BLaER1 (cell line): ENCODE results near the gene SLC12A7.
"Not testable (repeated sequence)": the region's sequence is repeated elsewhere in the genome, so short reads cannot be mapped to it uniquely, and the experiment has no call there.

Experiments used
- H3K27ac ChIP-seq: shearing (Covaris generic); formaldehyde crosslinking; 2 replicates; pipeline ENCODE4 v1.8.1; 2022
- H3K27me3 ChIP-seq: shearing (Covaris generic); formaldehyde crosslinking; 2 replicates; pipeline ENCODE4 v1.8.1; 2022
- H3K36me3 ChIP-seq: shearing (Covaris generic); formaldehyde crosslinking; 2 replicates; pipeline ENCODE4 v1.8.1; 2022
- H3K4me1 ChIP-seq: shearing (Covaris generic); formaldehyde crosslinking; 2 replicates; pipeline ENCODE4 v1.8.1; 2022
- H3K4me2 ChIP-seq: shearing (Covaris generic); formaldehyde crosslinking; 2 replicates; pipeline ENCODE4 v1.8.1; 2022
- H3K4me3 ChIP-seq: shearing (Covaris generic); formaldehyde crosslinking; 2 replicates; pipeline ENCODE4 v1.8.1; 2022
- H3K9ac ChIP-seq: shearing (Covaris generic); formaldehyde crosslinking; 2 replicates; pipeline ENCODE4 v1.8.1; 2022
- H3K9me3 ChIP-seq: shearing (Covaris generic); formaldehyde crosslinking; 2 replicates; pipeline ENCODE4 v1.8.1; 2022
- H4K20me1 ChIP-seq: shearing (Covaris generic); formaldehyde crosslinking; 2 replicates; pipeline ENCODE4 v1.8.1; 2022
- Cebpa-rat ChIP-seq: shearing (Covaris generic); IDR thresholded peaks from 2 replicates; pipeline ENCODE4 v1.8.1; 2022

Gene SLC12A7

GRCh38 chr5:1100664-1101574 lies 10.9 kb downstream of the SLC12A7 start:
- no peak for TF ChIP-seq Cebpa-rat
- Histone ChIP-seq H3K27me3 (peaks cover 65% of the 10 kb centered on the region), H3K27ac (no peak overlapping the region), H3K4me2 (peak overlapping the region; percentile 94), H3K9ac (no peak overlapping the region), H3K4me1 (peaks cover 88% of the 10 kb centered on the region), H3K9me3 (no peaks in the 10 kb centered on the region), H3K4me3 (no peak overlapping the region), H3K36me3 (peaks cover under 1% of the 10 kb centered on the region; the same call in 1 of the 2 replicates), H4K20me1 (peaks cover 90% of the 10 kb centered on the region)

- H3K27ac ChIP-seq, result no peak overlapping the region
- no peak overlapping the region for H3K9ac ChIP-seq
- H3K4me3 ChIP-seq, result no peak overlapping the region
- no peak for TF ChIP-seq Cebpa-rat
- peaks cover 8% of the 10 kb centered on the region; the same call in 1 of the 2 replicates for H3K36me3 ChIP-seq
- no peaks in the 10 kb centered on the region for H3K9me3 ChIP-seq
- H4K20me1 ChIP-seq, result peaks cover 90% of the 10 kb centered on the region
- peak overlapping the region; percentile 94 for H3K4me2 ChIP-seq
- peaks cover 57% of the 10 kb centered on the region for H3K27me3 ChIP-seq
- H3K4me1 ChIP-seq, result peaks cover 88% of the 10 kb centered on the region
These were observed 11.8 kb downstream of the SLC12A7 start for GRCh38 chr5:1099926-1100663.

DNA sequence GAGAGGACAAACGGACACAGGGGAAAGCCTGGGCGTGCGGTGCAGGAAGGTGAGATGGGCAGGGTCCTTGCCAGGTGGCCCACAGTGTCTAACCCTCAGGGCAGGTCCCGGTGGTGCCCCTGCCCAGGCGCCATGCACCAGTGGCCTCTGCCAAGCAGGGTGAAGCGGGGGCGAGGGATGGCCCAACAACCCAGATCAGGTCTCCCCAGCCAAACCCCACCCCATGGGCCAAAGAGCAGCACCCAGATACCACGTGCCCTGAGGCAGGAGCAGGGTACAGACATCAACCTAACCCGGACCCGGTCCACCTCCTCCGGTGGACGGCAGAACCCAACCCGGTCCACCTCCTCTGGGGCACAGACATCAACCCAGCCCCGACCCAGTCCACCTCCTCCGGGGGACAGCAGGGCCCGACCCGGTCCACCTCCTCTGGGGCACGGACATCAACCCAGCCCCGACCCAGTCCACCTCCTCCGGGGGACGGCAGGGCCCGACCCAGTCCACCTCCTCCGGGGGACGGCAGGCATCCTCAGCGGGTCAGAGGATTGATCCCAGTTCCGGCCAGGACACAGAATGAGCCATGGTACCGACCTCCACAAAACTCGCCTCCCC lies 12.8 kb downstream of the SLC12A7 start:
- peaks cover 87% of the 10 kb centered on the region for H3K4me1 ChIP-seq
- no peaks in the 10 kb centered on the region for H3K9me3 ChIP-seq
- H4K20me1 ChIP-seq, result peaks cover 90% of the 10 kb centered on the region
- H3K36me3 ChIP-seq, result peaks cover 9% of the 10 kb centered on the region; the same call in 1 of the 2 replicates
- peak overlapping the region; percentile 94; the same call in 1 of the 2 replicates for H3K4me2 ChIP-seq
- no peak overlapping the region for H3K4me3 ChIP-seq
- TF ChIP-seq Cebpa-rat, result no peak
- peaks cover 48% of the 10 kb centered on the region for H3K27me3 ChIP-seq
- H3K27ac ChIP-seq, result no peak overlapping the region
- H3K9ac ChIP-seq, result no peak overlapping the region

DNA sequence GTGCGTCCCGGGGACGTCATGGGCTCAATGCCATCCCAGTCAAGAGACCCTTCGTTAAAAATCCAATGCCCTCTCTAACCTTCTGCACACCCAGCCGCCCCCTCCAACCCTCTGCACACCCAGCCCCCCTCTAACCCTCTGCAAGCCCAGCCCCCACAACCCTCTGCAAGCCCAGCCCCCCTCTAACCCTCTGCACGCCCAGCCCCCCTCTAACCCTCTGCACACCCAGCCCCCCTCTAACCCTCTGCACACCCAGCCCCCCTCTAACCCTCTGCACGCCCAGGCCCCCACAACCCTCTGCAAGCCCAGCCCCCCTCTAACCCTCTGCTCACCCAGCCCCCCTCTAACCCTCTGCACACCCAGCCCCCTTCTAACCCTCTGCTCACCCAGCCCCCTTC lies 13.9 kb downstream of the SLC12A7 start:
- H3K4me3 ChIP-seq, H3K9ac ChIP-seq, H3K9me3 ChIP-seq, H3K27ac ChIP-seq: not testable (repeated sequence)
- Histone ChIP-seq H3K27me3 (peaks cover 37% of the 10 kb centered on the region), H4K20me1 (peaks cover 90% of the 10 kb centered on the region), H3K4me1 (peaks cover 85% of the 10 kb centered on the region), H3K36me3 (peaks cover 20% of the 10 kb centered on the region; the same call in 1 of the 2 replicates), H3K4me2 (peak overlapping the region; percentile 19; the same call in 1 of the 2 replicates)

- H3K27ac ChIP-seq, result no peak overlapping the region
- peaks cover 90% of the 10 kb centered on the region for H4K20me1 ChIP-seq
- peaks cover 25% of the 10 kb centered on the region; the same call in 1 of the 2 replicates for H3K36me3 ChIP-seq
- peak overlapping the region; percentile 19 for H3K4me2 ChIP-seq
- H3K9me3 ChIP-seq, result no peaks in the 10 kb centered on the region
- H3K4me3 ChIP-seq, result no peak overlapping the region
- H3K4me1 ChIP-seq, result peaks cover 85% of the 10 kb centered on the region
- TF ChIP-seq Cebpa-rat, result no peak
- H3K27me3 ChIP-seq, result peaks cover 32% of the 10 kb centered on the region
- H3K9ac ChIP-seq, result no peak overlapping the region
These were observed 14.4 kb downstream of the SLC12A7 start for GRCh38 chr5:1097381-1097987.

DNA sequence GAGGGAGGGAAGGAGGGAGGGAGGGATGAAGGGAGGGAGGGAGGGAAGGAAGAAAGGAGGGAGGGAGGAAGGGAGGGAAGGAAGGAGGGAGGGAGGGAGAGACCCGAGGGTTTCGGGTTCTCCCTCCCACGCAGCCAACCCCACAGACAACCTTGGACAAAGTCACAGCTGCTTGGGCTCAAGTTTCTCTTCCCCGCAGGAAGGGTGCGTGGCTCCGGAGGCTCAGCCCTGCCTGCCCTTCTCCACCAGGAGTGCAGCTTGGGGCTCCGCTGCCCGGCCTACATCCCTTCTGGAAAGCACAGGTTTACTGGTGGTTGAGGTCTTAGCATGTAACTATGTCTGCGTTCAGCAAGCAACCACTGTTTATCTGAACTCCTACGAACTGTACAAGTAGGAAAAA lies 15.0 kb downstream of the SLC12A7 start:
- Histone ChIP-seq H3K9ac (no peak overlapping the region), H3K36me3 (peaks cover 31% of the 10 kb centered on the region; the same call in 1 of the 2 replicates), H3K4me3 (no peak overlapping the region), H3K27ac (no peak overlapping the region), H4K20me1 (peaks cover 90% of the 10 kb centered on the region), H3K4me1 (peaks cover 80% of the 10 kb centered on the region), H3K9me3 (no peaks in the 10 kb centered on the region), H3K27me3 (peaks cover 26% of the 10 kb centered on the region), H3K4me2 (peak overlapping the region; percentile 19; the same call in 1 of the 2 replicates)
- TF ChIP-seq Cebpa-rat, result no peak

DNA sequence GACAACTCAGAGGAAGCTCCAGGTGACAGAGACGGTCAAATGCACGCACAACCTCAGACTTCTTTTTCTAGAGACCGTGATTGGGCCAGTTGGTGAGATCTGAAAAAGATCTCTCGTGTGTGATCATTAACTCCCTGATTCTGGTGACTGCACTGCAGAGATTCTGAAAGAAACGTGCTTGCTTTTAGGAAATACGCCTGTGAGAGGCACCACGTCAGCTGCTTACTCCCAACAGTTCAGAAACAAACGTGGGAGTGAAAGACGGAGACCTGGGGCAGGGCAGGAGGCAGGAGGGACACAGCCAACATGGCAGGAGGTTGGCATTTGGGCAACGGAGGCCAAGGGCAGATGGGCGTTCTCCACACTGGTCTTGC lies 15.9 kb downstream of the SLC12A7 start:
- H4K20me1 ChIP-seq, result peaks cover 90% of the 10 kb centered on the region
- H3K4me2 ChIP-seq, result 0 out of 2 replicates have a peak overlapping the region, but pooled peaks have one; percentile 12
- no peak overlapping the region for H3K9ac ChIP-seq
- no peaks in the 10 kb centered on the region for H3K9me3 ChIP-seq
- no peak overlapping the region for H3K4me3 ChIP-seq
- H3K27me3 ChIP-seq, result peaks cover 19% of the 10 kb centered on the region
- no peak overlapping the region for H3K27ac ChIP-seq
- TF ChIP-seq Cebpa-rat, result no peak
- peaks cover 40% of the 10 kb centered on the region; the same call in 1 of the 2 replicates for H3K36me3 ChIP-seq
- H3K4me1 ChIP-seq, result peaks cover 72% of the 10 kb centered on the region

GRCh38 chr5:1095302-1095989 lies 16.4 kb downstream of the SLC12A7 start:
- no peaks in the 10 kb centered on the region for H3K9me3 ChIP-seq
- no peak overlapping the region for H3K27ac ChIP-seq
- H3K4me1 ChIP-seq, result peaks cover 66% of the 10 kb centered on the region
- 0 out of 2 replicates have a peak overlapping the region, but pooled peaks have one; percentile 12 for H3K4me2 ChIP-seq
- H3K36me3 ChIP-seq, result peaks cover 45% of the 10 kb centered on the region; the same call in 1 of the 2 replicates
- TF ChIP-seq Cebpa-rat, result no peak
- H3K27me3 ChIP-seq, result peaks cover 14% of the 10 kb centered on the region
- no peak overlapping the region for H3K9ac ChIP-seq
- no peak overlapping the region for H3K4me3 ChIP-seq
- H4K20me1 ChIP-seq, result peaks cover 90% of the 10 kb centered on the region
